Karpas-422 (cell line): Measurements from ENCODE around the gene TTYH3. TPM values are rescaled to one million over a fixed set of nuclear protein-coding genes. Genes with fewer than 3 reads are reported as not detected.

ENCODE experiments used
- DNase-seq: peaks from one replicate; pipeline ENCODE4 v3.0.0-alpha.2; 2015
- H2AFZ ChIP-seq: fragments of 200-600 bp; sonication (generic); 2 replicates; pipeline ENCODE4 v1.6.1; 2014; ENCODE audit warnings: antibody characterized with exemption, low read length, mixed read lengths
- H3K27ac ChIP-seq: fragments of 200-600 bp; sonication (generic); 2 replicates; pipeline ENCODE4 v1.5.1; 2014; ENCODE audit warnings: mild to moderate bottlenecking, low read length, moderate library complexity
- H3K27me3 ChIP-seq: fragments of 200-600 bp; sonication (generic); 2 replicates; pipeline ENCODE4 v1.6.1; 2014; ENCODE audit warnings: low read length, mixed read lengths
- H3K36me3 ChIP-seq: fragments of 200-600 bp; sonication (generic); 2 replicates; pipeline ENCODE4 v1.6.1; 2014; ENCODE audit warnings: low read length, mixed read lengths; ENCODE audit not compliant: insufficient read depth
- H3K4me1 ChIP-seq: fragments of 200-600 bp; sonication (generic); 2 replicates; pipeline ENCODE4 v1.6.1; 2014; ENCODE audit warnings: mild to moderate bottlenecking, low read length, mixed read lengths
- H3K4me2 ChIP-seq: fragments of 200-600 bp; sonication (generic); 2 replicates; pipeline ENCODE4 v1.6.1; 2014; ENCODE audit warnings: low read length, low read depth, mild to moderate bottlenecking; ENCODE audit not compliant: poor library complexity, severe bottlenecking
- H3K4me3 ChIP-seq: fragments of 200-600 bp; sonication (generic); 2 replicates; pipeline ENCODE4 v1.5.1; 2014; ENCODE audit warnings: mild to moderate bottlenecking, antibody characterized with exemption, low read length, mixed read lengths
- H3K79me2 ChIP-seq: fragments of 200-600 bp; sonication (generic); 2 replicates; pipeline ENCODE4 v1.6.1; 2014; ENCODE audit warnings: mild to moderate bottlenecking, low read length, mixed read lengths
- H3K9ac ChIP-seq: fragments of 200-600 bp; sonication (generic); 2 replicates; pipeline ENCODE4 v1.6.0; 2014; ENCODE audit warnings: low read length
- H3K9me2 ChIP-seq: fragments of 200-600 bp; sonication (generic), shearing (Covaris generic); replicated peaks from 2 replicates; pipeline ENCODE4 v1.6.0; 2014; ENCODE audit warnings: mild to moderate bottlenecking, low read length, moderate library complexity; ENCODE audit not compliant: insufficient read depth
- H3K9me3 ChIP-seq: fragments of 300-700, 200-600 bp; sonication (generic); 2 replicates; pipeline ENCODE4 v1.6.1; 2014; ENCODE audit warnings: low read length, mixed read lengths
- H4K20me1 ChIP-seq: fragments of 200-600 bp; sonication (generic); 2 replicates; pipeline ENCODE4 v1.6.1; 2014; ENCODE audit warnings: mild to moderate bottlenecking, antibody characterized with exemption, low read length, low read depth; ENCODE audit not compliant: insufficient read depth
- total RNA-seq: library from RNA; depleted of rRNA; stranded (reverse); fragments of >200 nt; shearing (Covaris generic); gene quantifications from 2 replicates; pipeline ENCODE4 v1.2.3, GENCODE V29; 2014; ENCODE audit warnings: low replicate concordance

The TTYH3 gene
- total RNA-seq, 1 experiment from 2014 or later: 0.37 TPM

- no peak for DNase-seq
- Histone ChIP-seq H3K27me3 (no peaks in the 10 kb centered on the region), H4K20me1 (0 out of 2 replicates have a peak, but pooled peaks cover 3% of the 10 kb centered on the region), H3K9me3 (no peaks in the 10 kb centered on the region), H3K9me2 (no peaks in the 10 kb centered on the region), H2AFZ (no peak overlapping the region), H3K79me2 (no peaks in the 10 kb centered on the region), H3K4me2 (no peak overlapping the region), H3K9ac (no peak overlapping the region), H3K27ac (no peak overlapping the region), H3K4me3 (no peak overlapping the region), H3K4me1 (peaks cover 13% of the 10 kb centered on the region), H3K36me3 (no peaks in the 10 kb centered on the region)
Measured at GRCh38 chr7:2646336-2646679, 14.5 kb downstream of the TTYH3 start.

- peaks cover 13% of the 10 kb centered on the region for H3K4me1 ChIP-seq
- H3K27me3 ChIP-seq: no peaks in the 10 kb centered on the region
- H3K27ac ChIP-seq: no peak overlapping the region
- H3K4me2 ChIP-seq: no peak overlapping the region
- H2AFZ ChIP-seq: no peak overlapping the region
- H3K36me3 ChIP-seq: no peaks in the 10 kb centered on the region
- H4K20me1 ChIP-seq: no peaks in the 10 kb centered on the region
- H3K9me2 ChIP-seq: no peaks in the 10 kb centered on the region
- H3K4me3 ChIP-seq: no peak overlapping the region
- no peaks in the 10 kb centered on the region for H3K79me2 ChIP-seq
- no peaks in the 10 kb centered on the region for H3K9me3 ChIP-seq
- no peak for DNase-seq
- H3K9ac ChIP-seq: no peak overlapping the region
Measured at GRCh38 chr7:2646680-2647571, 15.1 kb downstream of the TTYH3 start.

GRCh38 chr7:2647594-2648172, 15.9 kb downstream of the TTYH3 start:
- Histone ChIP-seq H3K9ac (no peak overlapping the region), H3K27ac (no peak overlapping the region), H3K4me3 (no peak overlapping the region), H4K20me1 (no peaks in the 10 kb centered on the region), H3K9me3 (no peaks in the 10 kb centered on the region), H3K4me2 (no peak overlapping the region), H3K79me2 (no peaks in the 10 kb centered on the region), H3K4me1 (peaks cover 13% of the 10 kb centered on the region), H3K9me2 (no peaks in the 10 kb centered on the region), H3K36me3 (no peaks in the 10 kb centered on the region), H3K27me3 (no peaks in the 10 kb centered on the region), H2AFZ (no peak overlapping the region)
- DNase-seq: no peak

- Histone ChIP-seq H3K27me3 (no peaks in the 10 kb centered on the region), H2AFZ (no peak overlapping the region), H3K9ac (no peak overlapping the region), H3K9me2 (no peaks in the 10 kb centered on the region), H3K36me3 (no peaks in the 10 kb centered on the region), H3K4me3 (no peak overlapping the region), H4K20me1 (no peaks in the 10 kb centered on the region), H3K79me2 (no peaks in the 10 kb centered on the region), H3K27ac (no peak overlapping the region), H3K4me1 (peaks cover 13% of the 10 kb centered on the region), H3K4me2 (no peak overlapping the region), H3K9me3 (no peaks in the 10 kb centered on the region)
- DNase-seq: no peak
Measured at GRCh38 chr7:2649139-2649838, 17.5 kb downstream of the TTYH3 start.

GRCh38 chr7:2649991-2650390, 18.2 kb downstream of the TTYH3 start:
- Histone ChIP-seq H3K4me2 (no peak overlapping the region), H3K79me2 (no peaks in the 10 kb centered on the region), H3K36me3 (no peaks in the 10 kb centered on the region), H3K27me3 (no peaks in the 10 kb centered on the region), H3K27ac (no peak overlapping the region), H3K4me1 (peaks cover 7% of the 10 kb centered on the region), H4K20me1 (no peaks in the 10 kb centered on the region), H2AFZ (no peak overlapping the region), H3K9me2 (no peaks in the 10 kb centered on the region), H3K9me3 (no peaks in the 10 kb centered on the region), H3K9ac (no peak overlapping the region), H3K4me3 (no peak overlapping the region)
- DNase-seq: no peak

- H3K79me2 ChIP-seq: no peaks in the 10 kb centered on the region
- no peaks in the 10 kb centered on the region for H4K20me1 ChIP-seq
- H3K4me1 ChIP-seq: peaks cover 3% of the 10 kb centered on the region
- no peak overlapping the region for H3K4me3 ChIP-seq
- no peaks in the 10 kb centered on the region for H3K27me3 ChIP-seq
- no peak for DNase-seq
- H3K9ac ChIP-seq: no peak overlapping the region
- H3K36me3 ChIP-seq: no peaks in the 10 kb centered on the region
- H3K4me2 ChIP-seq: no peak overlapping the region
- no peak overlapping the region for H3K27ac ChIP-seq
- no peaks in the 10 kb centered on the region for H3K9me3 ChIP-seq
- no peak overlapping the region for H2AFZ ChIP-seq
- H3K9me2 ChIP-seq: no peaks in the 10 kb centered on the region
Measured at GRCh38 chr7:2650451-2650850, 18.7 kb downstream of the TTYH3 start.

GRCh38 chr7:2651336-2651735, 19.6 kb downstream of the TTYH3 start:
- no peak overlapping the region for H3K4me3 ChIP-seq
- no peak overlapping the region for H3K4me2 ChIP-seq
- H3K36me3 ChIP-seq: no peaks in the 10 kb centered on the region
- H4K20me1 ChIP-seq: no peaks in the 10 kb centered on the region
- H3K9me2 ChIP-seq: no peaks in the 10 kb centered on the region
- no peaks in the 10 kb centered on the region for H3K79me2 ChIP-seq
- H3K27ac ChIP-seq: no peak overlapping the region
- H3K27me3 ChIP-seq: no peaks in the 10 kb centered on the region
- no peaks in the 10 kb centered on the region for H3K4me1 ChIP-seq
- no peak overlapping the region for H2AFZ ChIP-seq
- peak; percentile 74 for DNase-seq
- H3K9me3 ChIP-seq: no peaks in the 10 kb centered on the region
- H3K9ac ChIP-seq: no peak overlapping the region
